GM08714 (cell line): Measurements from ENCODE around the gene BANP.
"Not testable (repeated sequence)": the region's sequence is repeated elsewhere in the genome, so short reads cannot be mapped to it uniquely, and the experiment has no call there.

Source experiments
- H3K4me3 ChIP-seq: fragments of 200-500 bp; sonication (Bioruptor generic); 2 replicates; pipeline ENCODE4 v1.5.1; 2014; ENCODE audit warnings: mild to moderate bottlenecking, low read length, inconsistent platforms
- ZNF274 ChIP-seq: IDR thresholded peaks from 2 replicates; pipeline ENCODE4 v1.6.1; 2012; ENCODE audit warnings: mild to moderate bottlenecking, low read depth, low read length

BANP gene

GRCh38 chr16:87921236-87921773 lies 29.9 kb upstream of the BANP start:
- H3K4me3 ChIP-seq = no peak overlapping the region
- TF ChIP-seq ZNF274 = no peak

DNA sequence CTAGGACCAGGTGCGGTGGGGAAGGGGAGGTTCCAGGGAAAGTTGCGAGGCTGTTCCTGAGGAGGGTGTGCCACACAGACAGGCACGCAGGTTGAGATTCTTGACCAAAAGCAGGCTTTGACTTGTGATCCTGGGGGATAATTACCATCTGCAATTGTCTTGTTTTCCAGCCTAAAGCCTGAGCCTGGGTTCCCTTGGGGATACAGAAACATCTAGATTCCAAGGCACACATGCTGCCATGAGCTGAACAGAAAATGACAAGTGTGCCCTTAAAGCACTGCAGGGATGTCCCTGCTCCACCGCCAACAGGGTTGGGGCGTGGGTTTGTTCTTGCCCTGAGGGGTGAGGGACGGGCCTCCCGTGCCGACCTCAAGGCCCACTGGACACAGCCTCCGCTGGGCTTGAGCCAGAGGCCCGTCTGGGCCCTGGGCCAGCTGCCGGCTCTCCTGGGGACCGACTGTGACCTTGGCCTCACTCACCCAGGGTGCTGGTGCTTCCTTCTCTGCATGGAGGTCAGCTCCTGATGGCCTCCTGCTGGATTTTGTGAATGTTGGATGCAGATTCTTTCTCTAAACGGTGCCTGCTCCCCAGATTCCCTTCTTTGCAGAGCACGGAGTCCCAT lies 28.9 kb upstream of the BANP start:
- no peak overlapping the region for H3K4me3 ChIP-seq
- TF ChIP-seq ZNF274 = no peak

- no peak overlapping the region for H3K4me3 ChIP-seq
- TF ChIP-seq ZNF274 = no peak
Observed at GRCh38 chr16:87924041-87924810, 27.0 kb upstream of the BANP start.

GRCh38 chr16:87924811-87925670 lies 26.2 kb upstream of the BANP start:
- no peak overlapping the region for H3K4me3 ChIP-seq
- TF ChIP-seq ZNF274 = no peak

GRCh38 chr16:87926246-87927194 lies 24.7 kb upstream of the BANP start:
- no peak overlapping the region for H3K4me3 ChIP-seq
- TF ChIP-seq ZNF274 = no peak

DNA sequence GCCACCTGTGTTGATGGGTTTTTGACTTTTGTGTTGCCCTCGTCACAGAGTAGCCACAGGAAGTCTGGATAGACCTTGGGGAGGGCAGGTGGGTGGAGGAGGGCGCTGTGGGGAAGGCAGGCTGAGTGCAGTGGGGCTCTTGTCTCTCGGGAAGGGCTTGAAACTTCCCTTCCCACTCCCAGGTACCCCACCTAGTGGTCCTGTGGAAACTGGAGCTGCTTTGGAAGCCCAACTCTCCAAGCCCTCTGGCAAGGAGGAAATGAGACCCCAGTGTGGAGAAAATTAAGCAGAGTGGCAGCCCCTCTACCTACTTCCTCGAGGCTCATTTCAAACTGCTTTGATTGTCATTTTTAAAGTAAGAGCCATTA lies 24.1 kb upstream of the BANP start:
- no peak overlapping the region for H3K4me3 ChIP-seq
- TF ChIP-seq ZNF274 = no peak

- H3K4me3 ChIP-seq = no peak overlapping the region
- no peak for TF ChIP-seq ZNF274
Observed at GRCh38 chr16:87929986-87930385, 21.2 kb upstream of the BANP start.

GRCh38 chr16:87930456-87930855 lies 20.8 kb upstream of the BANP start:
- no peak overlapping the region for H3K4me3 ChIP-seq
- TF ChIP-seq ZNF274 = no peak

GRCh38 chr16:87931504-87931903 lies 19.7 kb upstream of the BANP start:
- H3K4me3 ChIP-seq = no peak overlapping the region
- TF ChIP-seq ZNF274 = no peak

DNA sequence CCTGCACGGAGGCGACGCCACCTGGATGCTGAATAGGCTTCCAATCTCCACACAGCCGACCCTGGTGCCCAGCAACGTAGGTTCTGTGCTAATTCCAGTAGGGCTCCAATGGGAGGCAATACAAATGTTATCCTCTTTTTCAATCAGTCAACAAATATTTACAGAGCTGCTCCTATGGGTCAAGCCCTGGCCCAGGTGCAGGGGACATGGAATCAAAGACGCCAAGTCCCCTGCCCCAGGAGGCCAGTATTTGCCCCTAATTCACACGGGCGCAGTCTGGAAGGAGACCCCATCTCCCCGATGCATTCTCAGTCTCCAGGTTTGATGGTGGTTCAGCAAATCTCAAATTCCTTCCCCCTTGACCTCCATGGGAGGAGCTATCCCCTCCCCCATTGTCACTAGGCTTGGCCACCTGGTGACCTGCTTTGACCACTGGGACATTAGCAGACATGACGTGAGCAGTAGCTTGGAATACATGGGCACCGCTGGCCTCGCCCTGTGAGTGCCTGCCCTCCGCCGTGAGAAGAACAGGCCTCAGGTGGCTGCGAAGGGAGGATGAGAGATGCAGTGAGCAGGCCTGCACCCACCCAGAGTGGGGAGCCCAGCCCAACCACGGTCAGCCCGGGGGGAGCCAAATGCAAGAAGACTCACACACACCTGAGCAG lies 18.6 kb upstream of the BANP start:
- H3K4me3 ChIP-seq = not testable (repeated sequence)

DNA sequence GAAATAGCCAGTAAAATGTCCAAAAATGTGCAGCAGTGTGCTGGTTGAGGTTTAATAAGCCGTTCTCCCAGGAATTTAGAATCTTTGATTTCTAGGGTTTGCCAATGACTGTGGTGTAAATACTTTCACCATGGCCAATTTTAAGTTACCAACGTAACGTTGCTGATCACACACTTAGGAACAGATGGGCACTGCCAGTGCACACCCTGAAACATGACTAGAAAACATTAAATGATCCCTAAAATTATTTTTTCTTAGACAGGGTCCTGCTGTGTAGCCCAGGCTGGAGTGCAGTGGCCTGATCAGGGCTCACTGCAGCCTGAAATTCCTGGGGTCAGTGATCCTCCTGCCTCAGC lies 18.1 kb upstream of the BANP start:
- TF ChIP-seq ZNF274 = no peak
- H3K4me3 ChIP-seq = no peak overlapping the region

DNA sequence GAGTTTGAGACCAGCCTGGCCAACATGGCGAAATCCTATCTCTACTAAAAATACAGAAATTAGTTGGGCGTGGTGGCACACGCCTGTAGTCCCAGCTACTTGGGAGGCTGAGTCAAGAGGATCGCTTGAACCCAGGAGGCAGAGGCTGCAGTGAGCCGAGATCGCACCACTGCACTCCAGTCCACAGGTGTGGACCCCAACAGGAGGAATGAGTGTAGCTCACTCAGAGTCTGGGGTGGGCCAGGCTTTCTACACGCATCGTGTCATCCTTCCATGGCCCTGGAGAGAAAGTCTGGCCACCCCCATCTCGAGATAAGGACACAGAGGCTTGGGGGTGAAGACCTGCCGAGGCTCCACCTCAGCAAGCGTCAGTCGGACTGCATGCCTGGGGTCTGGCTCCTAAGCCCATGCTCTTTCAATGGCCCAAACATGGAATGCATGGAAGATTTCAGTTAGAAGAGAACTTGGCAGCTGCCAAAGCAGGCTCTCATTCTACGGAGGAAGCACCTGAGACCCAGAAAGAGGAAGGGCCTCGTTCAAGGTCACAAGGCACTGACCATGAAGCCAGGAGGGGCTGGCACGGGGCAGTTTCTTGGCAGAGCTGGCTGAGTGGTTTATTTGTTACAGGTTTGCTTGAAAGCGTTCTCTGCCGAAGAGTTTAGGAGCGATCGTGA lies 16.3 kb upstream of the BANP start:
- not testable (repeated sequence) for H3K4me3 ChIP-seq

GRCh38 chr16:87936016-87936374 lies 15.2 kb upstream of the BANP start:
- H3K4me3 ChIP-seq = not testable (repeated sequence)
